ENCODE data around the gene SART3.

Gene SART3, protein sequence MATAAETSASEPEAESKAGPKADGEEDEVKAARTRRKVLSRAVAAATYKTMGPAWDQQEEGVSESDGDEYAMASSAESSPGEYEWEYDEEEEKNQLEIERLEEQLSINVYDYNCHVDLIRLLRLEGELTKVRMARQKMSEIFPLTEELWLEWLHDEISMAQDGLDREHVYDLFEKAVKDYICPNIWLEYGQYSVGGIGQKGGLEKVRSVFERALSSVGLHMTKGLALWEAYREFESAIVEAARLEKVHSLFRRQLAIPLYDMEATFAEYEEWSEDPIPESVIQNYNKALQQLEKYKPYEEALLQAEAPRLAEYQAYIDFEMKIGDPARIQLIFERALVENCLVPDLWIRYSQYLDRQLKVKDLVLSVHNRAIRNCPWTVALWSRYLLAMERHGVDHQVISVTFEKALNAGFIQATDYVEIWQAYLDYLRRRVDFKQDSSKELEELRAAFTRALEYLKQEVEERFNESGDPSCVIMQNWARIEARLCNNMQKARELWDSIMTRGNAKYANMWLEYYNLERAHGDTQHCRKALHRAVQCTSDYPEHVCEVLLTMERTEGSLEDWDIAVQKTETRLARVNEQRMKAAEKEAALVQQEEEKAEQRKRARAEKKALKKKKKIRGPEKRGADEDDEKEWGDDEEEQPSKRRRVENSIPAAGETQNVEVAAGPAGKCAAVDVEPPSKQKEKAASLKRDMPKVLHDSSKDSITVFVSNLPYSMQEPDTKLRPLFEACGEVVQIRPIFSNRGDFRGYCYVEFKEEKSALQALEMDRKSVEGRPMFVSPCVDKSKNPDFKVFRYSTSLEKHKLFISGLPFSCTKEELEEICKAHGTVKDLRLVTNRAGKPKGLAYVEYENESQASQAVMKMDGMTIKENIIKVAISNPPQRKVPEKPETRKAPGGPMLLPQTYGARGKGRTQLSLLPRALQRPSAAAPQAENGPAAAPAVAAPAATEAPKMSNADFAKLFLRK

DNA sequence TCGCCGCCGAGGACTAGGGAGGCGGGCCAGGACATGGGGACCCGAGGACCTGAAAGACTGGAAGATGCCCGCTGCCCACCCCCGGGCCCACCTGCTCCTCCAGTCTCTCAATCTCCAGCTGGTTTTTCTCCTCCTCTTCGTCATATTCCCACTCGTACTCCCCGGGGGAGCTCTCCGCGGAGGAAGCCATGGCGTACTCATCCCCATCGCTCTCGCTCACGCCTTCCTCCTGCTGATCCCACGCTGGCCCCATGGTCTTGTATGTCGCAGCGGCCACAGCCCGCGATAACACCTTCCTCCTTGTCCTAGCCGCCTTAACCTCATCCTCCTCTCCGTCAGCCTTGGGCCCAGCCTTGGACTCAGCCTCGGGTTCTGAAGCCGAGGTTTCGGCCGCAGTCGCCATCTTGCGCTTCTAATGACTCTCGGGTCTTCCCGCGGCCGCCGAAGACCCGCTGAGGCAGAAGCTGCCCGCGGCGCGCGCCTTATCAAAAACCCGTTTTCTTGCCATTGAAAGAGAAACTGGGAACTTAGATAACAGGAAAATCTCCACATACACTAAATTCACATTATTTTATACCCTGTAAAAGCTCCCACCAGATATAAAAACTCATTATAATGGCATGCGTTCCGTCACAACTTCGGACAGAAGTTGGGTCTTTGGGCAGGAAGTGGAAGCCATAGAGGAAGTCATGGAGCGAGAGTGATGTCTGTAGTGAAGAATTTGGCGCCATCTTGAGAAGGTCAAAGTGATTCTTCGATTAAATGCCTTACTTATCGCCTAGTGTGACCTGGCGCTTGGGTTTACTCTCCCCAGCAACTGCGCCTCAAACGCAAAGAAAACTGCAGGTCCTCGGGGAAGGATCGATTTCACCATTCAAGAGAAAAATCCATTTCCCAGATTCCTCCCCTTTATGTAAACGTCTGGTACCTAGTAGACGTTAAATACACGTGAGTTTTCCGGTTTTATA lies at the start of gene SART3:
Gene SART3, minus strand, starts transcription at position 422 of the 968 bp plus-strand sequence. Its CDS starts 19 bp downstream, at position 403.
- DNase-seq (ENCODE audit: low spot score), result peak; percentile 90

DNA sequence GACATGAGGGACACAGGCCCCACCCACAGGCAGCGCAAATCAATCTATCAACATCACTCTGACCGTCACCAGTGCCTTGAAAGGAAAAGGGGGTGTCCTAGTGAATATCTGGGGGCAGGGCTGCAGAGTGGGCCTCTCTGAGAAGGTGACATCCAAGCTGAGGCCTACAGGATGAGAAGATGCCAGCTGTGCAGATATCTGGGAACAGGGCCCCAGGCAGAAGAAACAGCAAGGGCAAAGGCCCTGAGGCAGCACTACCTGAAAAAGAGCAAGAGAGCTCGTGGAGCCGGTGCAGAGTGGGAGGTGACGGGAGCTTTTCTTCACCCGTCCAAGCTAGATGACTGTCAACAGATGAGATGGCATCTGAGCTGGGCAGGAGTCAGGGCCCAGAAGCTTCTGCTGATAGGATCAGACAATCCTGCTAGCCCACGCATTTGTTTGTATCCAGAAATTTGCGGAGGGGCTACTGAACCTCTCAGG lies 49.4 kb upstream of the SART3 start:
- no peak for DNase-seq (ENCODE audit: low spot score)

DNA sequence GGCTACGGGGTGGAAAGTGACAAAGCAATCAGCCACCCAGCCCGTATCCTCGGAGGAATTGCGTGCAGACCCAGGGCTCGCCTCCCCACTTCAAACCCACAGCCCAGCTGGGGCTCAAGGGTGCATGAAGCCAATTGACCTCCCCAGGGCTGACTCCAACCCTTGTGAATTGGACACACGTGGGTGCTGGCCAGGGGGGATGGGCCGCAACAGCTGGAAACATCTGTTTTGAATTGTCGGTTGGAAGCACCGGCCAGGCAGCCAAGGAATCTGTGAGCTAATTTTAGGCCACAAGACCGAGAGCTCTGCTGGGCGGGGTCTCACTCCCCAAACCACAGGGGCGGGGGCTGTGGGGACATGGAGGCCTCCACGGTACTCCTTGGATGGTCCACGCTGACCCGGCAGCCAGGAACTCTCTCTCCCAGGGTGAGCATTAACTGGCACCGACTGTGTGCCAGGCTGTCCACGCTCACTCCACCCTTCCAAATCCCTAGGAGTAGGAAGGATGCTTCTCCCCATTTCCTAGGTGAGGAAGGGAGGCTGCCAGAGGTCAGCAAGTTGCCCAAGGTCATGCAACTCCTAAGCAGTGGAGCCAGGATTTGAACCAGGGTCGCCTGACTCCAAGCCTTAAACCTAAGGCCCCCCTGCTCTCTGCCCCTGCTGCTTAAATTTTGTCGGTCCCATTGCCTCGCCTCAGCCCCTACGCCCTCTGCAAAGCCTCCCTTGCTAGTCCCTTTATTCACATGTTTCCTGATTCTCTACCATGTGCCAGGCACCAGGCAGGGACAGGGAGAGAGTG lies 48.8 kb upstream of the SART3 start:
- peak; percentile 90 for DNase-seq (ENCODE audit: low spot score)

DNA sequence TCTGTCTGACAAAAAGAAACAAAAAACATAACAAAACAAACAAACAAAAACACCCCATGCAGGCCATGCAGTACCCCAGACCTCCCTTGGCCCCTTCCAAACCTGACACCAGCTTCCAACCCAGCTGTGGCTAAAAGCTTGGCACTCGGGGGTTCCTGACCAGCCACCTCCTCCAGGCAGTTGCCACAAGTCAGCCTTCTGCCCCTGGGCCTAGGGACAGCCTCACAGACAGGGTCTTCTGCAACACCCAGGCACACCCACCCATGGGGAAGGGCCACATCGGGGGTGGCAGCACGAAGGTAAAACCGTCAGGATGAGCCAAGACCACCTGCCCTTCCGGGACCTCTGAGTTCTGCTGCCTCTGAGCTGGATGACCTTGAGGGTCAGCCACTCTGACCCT lies 47.6 kb upstream of the SART3 start:
- DNase-seq (ENCODE audit: low spot score), result no peak

DNA sequence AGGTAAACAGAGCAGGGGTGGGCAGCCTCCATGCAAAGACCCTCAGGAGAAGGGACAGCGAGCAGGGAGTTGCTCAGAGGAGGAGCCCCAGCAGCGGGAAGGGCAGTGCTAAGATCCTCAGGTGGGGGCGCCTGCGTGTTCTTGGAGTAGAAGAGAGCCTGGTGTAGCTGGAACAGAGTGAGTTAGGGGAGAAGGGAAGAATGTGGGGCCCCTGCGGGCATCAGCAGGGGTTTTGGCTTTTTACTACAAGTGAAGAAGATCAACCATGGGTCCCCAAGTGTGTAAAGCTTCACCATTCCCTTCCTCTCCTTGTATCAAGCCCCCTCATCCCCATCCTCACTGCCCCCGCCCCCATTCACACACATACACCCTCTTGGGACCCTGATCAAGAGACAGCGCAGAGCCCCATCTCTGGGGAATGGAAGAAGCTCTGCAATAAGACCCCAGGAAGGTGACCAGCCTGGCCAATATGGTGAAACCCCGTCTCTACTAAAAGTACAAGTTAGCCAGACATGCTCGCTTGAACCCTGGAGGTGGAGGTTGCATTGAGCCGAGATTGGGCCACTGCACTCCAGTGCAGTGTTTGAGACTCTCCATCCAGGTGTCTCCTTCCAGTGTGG lies 47.1 kb upstream of the SART3 start:
- no peak for DNase-seq (ENCODE audit: low spot score)

DNA sequence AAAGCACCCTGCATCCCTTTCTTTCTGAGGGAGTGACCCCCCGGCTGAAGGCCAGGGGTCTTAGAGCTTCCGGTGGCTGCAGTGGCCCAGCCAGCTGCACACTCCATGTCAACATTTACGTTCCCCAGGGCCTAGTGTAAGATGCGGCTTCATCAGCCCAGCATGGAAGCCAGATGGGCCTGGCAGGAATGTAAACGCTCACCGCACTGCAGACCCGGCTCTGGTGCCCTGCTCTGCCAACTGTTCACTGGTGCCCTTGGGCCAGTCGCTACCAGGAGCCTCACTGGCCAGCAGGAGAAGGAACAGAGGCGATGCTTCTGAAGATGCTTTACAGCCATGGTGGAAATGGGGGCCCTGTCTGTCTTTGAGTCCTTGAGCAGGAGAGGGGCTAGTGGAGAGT lies 45.5 kb upstream of the SART3 start:
- DNase-seq (ENCODE audit: low spot score), result no peak

DNA sequence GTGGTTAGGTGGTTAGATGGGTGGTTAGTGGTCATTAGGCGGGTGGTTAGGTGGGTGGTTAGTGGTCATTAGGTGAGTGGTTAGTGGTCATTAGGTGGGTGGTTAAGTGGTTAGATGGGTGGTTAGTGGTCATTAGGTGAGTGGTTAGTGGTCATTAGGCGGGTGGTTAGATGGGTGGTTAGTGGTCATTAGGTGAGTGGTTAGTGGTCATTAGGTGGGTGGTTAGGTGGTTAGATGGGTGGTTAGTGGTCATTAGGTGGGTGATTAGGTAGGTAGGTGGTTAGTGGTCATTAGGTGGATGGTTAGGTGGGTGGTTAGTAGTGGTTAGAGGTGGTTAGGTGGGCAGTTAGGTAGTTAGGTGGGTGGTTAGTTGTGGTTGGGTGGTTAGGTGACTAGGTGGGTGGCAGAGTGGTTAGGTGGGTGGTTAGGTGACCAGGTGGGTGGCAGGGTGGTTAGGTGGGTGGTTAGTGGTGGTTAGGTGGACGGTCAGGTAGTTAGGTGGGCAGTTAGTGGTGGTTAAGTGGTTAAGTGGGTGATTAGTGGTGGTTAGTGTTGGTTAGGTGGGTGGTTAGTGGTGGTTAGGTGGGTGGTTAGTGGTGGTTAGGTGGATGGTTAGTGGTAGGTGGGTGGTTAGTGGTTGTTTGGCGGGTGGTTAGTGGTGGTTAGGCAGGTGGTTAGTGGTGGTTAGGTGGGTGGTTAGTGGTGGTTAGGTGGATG lies 44.9 kb upstream of the SART3 start:
- no peak for DNase-seq (ENCODE audit: low spot score)

DNA sequence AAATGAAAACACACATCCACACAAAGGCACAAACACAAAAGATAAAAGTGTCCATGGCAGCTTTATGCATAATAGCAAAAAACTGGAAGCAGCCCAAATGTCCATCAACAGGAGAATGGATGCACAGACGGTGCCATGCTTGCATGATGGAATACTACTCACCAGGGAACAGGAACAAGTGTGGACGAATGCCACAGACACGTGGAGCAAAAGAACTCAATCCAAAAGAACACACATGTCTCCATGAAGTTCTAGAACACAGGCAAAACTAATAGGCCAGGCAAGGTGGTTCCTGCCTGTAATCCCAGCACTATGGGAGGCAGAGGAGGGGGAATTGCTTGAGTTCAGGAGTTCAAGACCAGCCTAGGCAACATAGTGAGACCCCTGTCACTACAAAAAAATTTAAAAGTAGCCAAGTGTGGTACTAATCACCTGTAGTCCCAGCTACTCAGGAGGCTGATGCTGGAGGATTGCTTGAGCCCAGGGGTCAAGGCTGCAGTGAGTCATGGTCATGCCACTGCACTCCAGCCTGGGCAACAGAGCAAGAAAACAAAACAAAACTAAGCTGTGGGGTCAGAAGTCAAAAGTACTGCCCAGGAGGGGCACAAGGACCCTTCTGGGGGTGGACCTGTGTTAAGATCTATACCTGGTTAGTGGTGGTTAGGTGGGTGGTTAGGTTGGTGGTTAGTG lies 44.2 kb upstream of the SART3 start:
- DNase-seq (ENCODE audit: low spot score), result no peak

DNA sequence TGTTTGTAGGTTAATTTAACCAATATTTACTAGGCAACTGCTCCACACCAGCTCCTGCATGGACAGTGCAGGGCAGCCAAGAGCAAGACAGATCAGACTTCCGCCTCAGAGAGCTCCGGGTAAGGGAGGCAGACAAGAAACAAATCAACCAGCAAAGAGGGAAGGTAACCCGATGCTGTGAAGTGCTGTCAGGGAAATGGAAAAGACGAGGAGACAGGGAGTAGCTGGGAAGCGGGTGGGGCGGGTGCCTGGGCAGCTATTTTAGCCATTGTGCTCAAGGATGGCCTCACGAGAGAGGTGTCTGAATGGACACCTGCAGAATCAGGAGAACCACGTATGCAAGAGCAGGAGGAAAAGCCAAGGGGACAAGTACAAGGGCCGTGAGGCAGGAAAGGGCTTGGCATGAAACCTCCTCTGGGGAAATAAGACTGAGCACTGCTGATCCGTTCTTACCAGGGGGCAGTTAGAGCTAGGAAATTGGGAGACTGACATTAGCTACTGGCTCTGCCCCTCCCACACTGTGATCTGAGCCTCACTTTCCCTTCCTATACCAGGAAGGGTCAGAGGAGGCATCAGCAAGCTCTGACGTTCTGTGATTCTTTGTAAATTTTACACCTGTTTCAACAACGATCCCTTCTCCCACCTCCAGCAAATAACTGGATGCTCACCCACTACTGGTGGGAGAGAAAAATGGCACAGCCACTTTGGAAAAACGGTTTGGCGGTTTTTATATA lies 43.4 kb upstream of the SART3 start:
- no peak for DNase-seq (ENCODE audit: low spot score)

DNA sequence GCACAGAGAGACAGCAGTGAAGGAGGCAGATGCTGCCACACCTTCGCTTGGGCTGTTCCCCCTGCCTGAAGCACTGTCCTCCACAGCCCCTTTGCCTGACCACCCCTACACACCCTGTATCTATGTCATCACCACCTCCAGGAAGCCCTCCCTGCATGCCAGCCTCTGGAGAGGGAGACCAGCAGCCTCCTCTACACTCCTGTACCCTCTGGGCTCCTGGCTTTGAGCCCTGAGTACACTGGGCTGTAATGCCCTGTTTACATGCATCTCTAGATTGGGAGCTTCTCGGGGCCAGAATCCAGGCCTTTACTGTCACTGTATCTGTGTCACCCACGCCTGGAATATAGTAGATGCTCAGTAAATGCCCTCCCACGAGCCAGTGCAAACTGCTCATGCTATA lies 42.8 kb upstream of the SART3 start:
- DNase-seq (ENCODE audit: low spot score), result no peak

DNA sequence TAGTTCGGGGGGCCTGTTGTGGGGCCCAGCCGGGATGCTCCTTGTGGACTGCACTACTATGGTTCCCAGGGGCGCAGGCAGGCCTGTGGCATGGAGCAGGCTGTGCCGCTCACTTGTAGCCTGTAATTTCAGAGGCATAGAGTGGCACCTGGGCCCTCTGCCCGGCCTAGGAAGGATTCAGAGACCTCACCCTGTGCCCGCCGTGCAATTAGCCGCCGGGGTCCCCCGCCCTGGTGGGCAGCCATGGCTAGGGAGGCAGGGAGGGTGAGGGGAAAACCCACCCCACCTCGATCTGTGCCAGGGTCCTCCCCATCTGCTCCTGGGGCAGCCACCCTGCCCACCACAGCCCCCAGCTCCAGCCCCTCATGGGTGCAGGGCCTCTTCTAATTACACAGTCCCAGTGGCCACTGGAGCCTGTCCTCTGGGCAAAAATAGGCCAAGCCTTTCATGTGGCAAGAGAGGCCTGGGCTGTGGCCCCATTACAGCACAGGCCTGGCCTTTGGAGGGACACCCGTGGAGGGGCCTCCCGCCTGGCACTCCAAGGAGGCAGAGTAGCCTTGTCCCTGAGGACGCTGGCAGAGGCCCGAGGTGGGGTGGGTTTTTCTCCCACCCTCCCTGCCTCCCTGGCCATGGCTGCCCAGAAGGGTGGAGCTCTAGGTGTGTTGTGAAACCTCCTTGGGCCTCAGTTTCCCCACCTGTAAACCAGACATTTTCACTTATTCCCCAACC lies 42.2 kb upstream of the SART3 start:
- no peak for DNase-seq (ENCODE audit: low spot score)

DNA sequence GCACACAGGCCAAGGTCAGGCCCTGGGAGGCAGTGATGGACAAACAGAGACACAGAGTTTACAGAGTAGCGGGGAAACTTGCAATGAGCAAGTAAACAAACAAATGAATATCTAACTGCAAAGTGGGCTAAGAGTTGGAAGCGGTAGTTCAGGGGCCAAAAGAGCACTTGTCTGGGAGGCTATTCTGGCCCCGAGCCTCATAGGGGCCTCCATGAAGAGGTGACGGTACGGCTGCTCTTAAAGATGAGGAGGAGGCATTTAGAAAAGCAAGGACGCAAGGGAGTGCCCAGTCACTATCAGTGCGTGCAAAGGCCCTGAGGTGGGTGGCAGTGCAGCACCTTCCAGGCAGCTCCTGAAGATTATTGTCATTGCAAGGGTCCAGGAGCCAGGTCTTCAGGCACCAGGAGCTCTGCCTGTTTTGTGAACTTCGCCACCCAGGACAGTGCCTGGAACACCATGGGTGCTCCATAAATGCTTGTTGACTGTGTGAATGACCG lies 41.3 kb upstream of the SART3 start:
- DNase-seq (ENCODE audit: low spot score), result no peak

DNA sequence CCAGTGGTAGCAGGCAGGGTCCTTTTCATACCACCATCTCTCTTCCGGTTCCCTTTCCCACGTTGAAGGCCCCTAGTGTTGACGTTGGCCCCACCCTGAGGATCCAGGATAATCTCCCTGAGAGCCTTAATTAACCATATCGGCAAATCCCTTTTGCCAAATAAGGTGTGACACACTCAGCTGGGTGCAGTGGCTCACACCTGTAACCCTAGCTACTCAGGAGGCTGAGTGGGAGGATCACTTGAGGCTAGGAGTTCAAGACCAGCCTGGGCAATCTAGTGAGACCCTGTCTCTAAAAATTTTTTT lies 39.7 kb upstream of the SART3 start:
- no peak for DNase-seq (ENCODE audit: low spot score)

DNA sequence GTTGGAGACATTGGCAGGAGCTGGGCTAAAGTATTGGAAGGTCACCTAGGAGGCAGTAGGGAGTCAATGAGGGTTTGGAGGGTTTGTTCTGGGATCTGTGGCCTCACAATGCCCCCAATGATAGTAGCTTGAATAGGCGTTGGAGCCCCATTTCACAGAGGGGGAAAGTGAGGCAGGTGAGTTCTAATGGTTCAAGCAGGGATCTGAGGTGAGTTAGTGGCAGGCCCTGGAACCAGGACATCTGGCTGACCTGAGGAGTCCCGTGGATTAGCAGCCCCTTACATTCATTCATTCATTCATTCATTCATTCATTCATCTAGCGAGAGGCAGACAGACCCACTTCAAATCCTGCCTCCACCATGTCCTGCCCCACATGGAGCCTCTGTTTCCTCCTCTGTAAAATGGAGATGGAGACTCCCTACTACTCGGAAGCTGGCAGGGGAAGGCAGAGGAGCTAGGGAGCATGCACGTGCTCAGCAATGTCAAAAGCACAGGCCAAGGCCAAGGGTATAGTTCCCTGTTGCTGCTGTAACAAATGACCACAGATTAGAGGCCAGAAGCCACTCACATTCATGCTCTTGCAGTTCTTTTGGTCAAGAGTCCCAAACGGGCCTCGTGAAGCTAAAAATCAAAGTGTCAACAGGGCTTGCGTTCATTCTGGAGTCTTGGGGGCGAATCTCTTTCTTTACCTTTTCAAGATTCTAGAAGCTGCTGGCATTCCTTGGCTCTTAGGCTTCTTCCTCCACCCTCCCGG lies 39.2 kb upstream of the SART3 start:
- DNase-seq (ENCODE audit: low spot score), result no peak

DNA sequence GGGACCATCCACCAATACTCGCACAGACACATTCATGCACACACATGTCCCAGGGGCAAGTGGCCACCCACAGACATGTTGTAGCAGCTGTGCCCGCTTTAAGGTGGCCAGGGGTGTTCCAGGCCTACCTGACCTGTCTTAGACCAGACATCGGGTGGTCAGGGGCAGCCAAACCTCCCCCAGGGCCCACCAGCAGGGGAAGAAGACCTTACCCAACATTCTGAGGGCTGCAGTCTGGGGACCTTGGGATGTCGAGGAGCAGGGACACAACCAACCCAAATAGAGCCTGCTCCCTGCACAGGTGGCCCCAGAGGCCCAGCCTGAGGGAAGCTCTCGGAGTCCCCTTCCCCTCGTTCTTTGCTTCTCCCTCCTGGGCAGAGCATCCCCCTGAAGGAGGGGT lies 38.6 kb upstream of the SART3 start:
- DNase-seq (ENCODE audit: low spot score), result no peak

DNA sequence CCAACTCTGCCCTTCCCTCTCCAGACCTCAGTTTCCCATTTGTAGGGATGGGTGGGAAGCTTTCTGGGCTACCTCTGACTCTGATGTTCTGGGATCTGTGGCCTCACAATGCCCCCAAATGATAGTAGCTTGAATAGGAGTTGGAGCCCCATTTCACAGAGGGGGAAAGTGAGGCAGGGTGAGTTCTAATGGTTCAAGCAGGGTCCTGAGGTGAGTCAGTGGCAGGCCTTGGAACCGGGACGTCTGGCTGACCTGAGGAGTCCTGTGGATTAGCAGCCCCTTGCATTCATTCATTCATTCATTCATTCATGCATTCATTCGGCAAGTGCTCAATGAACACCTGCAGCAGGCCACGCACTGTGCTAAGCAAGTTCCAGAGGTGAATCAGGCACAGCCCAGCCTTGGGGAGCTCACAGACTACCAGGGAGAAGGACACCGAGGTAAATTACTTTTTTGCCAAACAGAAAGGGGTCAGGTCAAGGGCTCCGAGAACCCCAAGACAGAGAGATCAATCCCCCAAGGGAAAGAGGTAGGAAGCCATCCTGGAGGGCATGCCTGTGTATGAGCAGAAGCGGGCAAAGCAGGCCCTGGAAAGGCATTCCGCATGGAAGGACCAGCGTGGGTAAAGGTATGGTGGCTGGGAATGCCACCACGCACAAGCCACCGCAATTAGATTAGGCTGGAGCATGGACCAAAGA lies 37.7 kb upstream of the SART3 start:
- no peak for DNase-seq (ENCODE audit: low spot score)

All from left forelimb (tissue), 1 donor.